ENCODE measurements around the gene MRPS26. TPM values are rescaled to one million over a fixed set of nuclear protein-coding genes. Genes with fewer than 3 reads are reported as not detected.
"Not testable (repeated sequence)": the region's sequence is repeated elsewhere in the genome, so short reads cannot be mapped to it uniquely, and the experiment has no call there.

The MRPS26 gene
- total RNA-seq, 1 donor, result 43.6 TPM

DNA sequence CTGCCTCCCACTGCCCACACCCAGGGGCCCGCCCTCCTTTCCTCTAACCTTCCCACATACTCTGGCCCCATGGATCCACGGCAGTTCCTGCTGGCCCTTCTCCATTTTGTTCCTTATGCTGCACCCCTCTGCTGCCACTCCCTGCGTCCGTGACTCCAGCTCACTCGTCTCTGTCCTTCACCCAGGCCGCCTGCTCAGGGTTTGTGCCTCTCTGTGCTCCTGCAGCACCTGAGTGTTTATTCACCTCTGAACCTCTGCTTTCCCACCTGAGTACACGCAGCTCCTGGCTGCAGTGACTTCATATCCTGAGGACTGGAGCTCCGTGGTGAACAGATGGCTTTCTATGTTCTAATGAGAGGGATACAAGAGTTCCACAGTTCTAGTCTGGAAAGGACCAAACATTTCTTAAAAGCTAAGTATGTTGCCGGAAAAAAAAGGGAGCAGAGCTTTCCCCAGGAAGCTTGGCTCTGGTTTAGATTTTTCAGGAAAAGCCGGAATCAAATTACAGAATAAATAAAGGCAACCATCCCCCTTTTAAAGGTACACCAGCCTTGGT is 3.9 kb upstream of the MRPS26 start:
- no peak for DNase-seq (ENCODE audit: low read depth in 2 of 3, low spot score in 2 of 3)

DNA sequence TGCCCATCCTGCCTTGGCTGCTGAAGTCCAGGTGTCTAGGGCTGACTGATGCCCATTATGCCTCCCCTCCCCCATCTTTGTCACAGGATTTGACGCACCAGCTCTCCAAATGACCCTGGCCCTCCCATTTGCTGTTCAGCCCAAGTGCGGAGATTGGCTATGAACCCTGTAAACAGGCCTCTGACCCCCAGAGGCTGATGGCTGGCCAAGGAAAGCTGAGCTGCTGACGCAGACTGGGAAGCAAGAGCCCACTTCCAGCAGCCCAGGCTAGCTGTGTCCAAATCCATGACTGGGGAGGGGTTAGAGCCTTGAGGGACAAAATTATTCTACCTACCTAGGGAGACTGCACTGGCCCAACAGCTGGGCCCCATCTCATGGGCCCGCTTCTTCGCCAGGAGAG is 3.2 kb upstream of the MRPS26 start:
- no peak for DNase-seq (ENCODE audit: low read depth in 2 of 3, low spot score in 2 of 3)

DNA sequence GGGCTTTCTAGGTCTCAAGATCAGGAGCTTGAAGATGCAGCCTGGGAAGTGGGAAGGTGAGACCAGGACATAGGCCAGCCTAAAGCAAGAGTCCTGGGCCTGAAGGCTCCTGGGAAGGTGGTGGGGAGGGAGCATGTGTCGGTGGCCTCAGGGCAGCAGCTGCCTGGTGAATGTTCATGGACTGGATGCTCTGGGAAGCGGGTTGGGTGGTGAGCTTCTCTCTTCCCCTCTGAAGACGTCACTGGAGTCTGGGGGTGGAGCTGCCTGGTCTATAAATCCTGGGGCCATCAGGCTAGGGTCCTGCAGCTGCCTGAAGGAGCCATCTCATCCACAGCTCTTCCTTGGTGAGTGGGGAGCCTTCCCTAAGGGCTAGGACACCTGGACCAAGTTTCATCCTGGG is 2.5 kb upstream of the MRPS26 start, which contains the start of gene GNRH2:
GNRH2 (plus strand) TSS at position 301 of the 400 bp plus-strand sequence. CDS start 793 bp downstream, outside the sequence.
- no peak for DNase-seq (ENCODE audit: low read depth in 2 of 3, low spot score in 2 of 3)

DNA sequence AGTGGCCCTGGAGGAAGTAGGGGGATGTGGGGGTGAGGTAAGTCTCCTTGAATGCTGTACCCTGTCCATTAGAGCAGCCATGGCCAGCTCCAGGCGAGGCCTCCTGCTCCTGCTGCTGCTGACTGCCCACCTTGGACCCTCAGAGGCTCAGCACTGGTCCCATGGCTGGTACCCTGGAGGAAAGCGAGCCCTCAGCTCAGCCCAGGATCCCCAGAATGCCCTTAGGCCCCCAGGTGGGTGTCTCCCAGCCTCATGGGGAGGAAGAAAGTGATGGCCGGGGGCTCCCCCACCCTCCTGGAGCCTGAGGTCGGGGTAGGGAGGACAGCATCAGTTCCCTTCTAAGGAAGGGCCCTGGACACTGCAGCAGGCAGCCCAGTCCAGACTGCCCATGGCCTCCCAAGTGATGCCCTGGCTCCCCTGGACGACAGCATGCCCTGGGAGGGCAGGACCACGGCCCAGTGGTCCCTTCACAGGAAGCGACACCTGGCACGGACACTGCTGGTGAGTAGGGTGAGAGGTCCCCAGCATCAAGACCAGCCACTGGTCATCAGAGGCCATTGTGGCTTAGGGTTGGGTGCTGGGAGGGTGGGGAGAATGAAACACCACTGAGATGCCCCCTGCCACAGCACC is 1.4 kb upstream of the MRPS26 start:
- DNase-seq (ENCODE audit: low read depth in 2 of 3, low spot score in 2 of 3), result no peak

DNA sequence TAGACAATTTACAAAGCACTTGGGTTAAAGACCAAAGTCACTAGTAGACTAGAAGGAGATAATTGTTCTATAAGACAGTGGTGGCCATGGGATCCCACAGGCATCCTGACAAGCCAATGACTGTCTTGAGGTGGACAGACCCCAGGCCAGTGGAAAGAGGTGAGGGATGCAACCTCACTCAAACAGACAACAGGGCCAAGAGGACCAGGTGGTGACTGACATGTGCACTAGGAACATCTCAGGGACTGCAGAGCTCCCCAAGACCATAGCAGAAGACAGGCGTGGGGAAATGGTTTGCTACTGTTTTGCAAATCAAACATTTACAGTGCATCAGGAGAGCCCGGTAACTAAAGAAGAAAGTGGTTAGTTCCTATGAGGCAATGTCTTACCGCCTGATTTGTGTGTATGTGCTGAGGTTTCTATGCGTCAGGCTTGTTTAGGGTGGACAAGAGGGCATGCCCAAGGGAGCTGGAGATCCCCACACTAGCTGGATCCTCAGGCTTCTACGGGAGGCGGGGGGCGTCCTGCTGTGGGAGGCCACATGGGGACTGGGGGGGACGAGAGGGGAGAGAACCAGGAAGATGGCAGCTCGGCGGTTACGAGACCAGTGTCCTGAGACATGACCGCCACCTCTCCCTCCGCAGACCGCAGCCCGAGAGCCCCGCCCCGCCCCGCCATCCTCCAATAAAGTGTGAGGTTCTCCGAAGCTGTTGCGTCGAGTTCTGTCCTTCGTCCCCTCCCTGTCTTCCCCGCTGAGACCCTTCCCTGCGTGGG is 623 bp upstream of the MRPS26 start:
- peak in 2 of 3 donors; percentile 66 to 79 for DNase-seq (ENCODE audit: low read depth in 2 of 3, low spot score in 2 of 3)

DNA sequence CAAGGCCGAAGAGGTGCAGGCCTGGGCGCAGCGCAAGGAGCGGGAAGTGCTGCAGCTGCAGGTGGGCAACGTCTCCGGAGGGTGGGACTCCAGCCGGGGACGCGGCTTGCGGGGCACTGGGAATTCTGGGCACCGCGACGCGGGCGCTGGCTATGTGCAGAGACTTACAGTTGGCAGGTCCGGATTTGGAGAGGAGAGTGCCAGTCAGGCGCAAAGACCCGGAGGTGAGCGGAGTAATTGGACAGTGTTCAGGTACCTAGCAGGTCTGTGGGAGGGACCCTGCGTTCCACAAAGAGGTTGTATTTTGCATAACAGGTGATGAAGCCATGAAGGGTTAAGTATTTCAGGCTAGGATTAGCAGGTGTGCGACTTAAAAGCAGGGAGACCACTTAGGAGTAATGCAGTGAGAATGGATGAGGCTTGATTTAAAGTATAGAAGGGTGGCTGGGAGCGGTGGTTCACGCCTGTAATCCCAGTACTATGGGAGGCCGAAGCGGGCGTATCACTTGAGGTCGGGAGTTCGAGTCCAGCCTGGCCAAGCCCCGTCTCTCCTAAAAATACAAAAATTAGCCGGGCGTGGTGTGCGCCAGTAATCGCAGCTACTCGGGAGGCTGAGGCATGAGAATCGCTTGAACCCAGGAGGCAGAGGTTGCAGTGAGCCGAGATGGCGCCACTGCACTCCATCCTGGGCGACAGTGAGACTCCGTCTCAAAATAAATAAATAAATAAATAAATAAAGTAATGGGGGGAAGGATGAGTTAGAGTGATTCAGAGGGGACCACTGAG is 1.0 kb downstream of the MRPS26 start:
- no peak for DNase-seq (ENCODE audit: low read depth in 2 of 3, low spot score in 2 of 3)

DNA sequence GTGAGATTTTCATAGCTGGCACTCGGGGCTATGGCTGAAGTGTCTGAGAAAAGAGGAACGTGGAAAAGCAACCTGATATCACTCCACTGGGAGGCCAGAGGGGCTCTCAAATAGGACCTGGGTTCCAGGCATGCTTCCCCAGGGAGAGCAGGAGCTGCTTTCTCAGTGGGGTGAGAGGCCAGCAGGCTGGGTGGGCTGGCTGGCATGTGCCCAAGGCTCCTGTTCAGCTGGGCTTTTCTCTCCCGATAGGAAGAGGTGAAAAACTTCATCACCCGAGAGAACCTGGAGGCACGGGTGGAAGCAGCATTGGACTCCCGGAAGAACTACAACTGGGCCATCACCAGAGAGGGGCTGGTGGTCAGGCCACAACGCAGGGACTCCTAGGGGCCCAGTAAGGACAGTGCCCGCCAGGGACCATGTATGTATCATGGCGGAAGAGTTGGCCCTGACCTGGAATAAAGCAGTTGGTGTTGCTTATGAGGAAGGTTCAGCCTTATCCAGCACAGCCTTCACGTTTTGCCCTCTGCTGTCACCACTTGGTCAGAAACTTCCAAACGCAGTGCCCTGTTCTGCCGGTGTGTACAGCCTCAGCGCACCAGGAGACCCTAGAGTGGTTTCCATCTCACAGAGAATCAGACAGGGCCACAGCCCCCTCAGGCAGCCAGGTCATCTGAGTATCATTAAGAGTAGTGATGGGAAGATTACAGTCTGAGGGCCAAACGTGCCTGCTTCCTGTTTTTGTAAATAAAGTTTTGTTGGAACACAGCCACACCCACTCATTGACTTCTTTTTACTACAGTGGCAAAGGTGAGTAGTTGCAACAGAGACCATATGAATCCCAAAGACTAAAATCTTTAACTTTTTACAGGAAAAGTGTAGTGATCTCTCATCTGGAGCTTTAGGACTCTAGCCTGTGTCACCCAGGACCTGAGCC is 1.9 kb downstream of the MRPS26 start:
- peak in 1 of 3 donors; percentile 48 for DNase-seq (ENCODE audit: low read depth in 2 of 3, low spot score in 2 of 3)

DNA sequence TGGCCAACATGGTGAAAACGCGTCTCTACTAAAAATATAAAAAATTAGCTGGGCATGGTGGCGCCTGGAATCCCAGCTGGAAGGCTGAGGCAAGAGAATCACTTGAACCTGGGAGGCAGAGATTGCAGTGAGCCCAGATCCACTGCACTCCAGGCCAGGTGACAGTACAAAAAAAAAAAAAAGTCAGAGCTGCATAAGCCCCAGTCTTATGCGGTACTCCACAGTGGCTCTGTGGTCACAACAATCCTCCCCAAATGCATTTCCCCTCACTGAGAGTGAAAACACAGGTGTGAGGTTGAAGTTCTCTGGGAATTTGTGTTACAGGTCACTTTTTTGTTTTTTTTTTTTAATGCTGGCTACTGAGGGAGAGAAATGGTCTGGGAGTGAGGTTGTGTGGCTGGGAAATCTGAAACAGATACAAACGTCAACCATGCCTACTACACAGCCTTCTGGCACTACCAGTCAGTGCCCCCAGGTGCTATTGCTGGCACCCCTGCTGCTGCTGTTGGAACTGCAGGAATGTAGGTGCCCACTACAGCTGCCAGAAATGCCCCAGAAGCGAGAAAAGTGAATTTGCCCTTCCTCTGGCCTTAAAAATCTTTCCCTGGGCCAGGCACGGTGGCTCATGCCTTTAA is 5.7 kb downstream of the MRPS26 start:
- peak in 1 of 3 donors; percentile 33 for DNase-seq (ENCODE audit: low read depth in 2 of 3, low spot score in 2 of 3)

DNA sequence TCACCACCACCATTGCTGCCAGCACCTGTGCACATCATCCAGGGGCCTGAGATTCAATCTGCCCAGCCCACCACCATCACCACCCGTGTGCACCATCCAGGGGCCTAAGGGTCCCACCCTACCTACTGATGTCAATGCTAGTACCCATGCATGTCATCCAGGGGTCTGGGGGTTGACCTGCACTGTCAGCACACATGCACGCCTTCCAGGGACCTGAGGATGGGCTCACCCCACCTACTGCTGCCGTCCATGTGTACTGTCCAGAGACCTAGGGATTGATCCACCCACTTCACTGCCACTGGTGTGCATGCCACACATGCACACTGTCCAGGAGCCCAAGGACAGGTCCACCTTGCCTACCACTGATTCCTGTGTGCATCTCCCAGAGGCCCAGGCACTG is 13.6 kb downstream of the MRPS26 start:
- DNase-seq (ENCODE audit: low read depth in 2 of 3, low spot score in 2 of 3), result no peak

DNA sequence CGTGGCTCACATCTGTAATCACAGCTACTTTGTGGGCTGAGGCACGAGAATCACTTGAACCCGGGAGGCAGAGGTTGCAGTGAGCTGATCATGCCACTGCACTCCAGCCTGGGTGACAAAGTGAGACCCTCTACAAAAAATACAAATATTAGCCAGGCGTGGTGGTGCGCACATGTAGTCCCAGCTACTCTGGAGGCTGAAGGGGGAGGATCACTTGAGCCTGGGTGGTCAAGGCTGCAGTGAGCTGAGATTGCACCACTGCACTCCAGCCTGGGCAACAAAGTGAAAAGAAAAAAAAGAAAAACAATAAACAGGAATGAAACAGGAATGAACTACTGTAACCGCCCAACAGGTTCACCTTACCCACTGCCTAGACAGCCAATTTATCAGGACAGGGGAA is 18.3 kb downstream of the MRPS26 start:
- not testable (repeated sequence) for DNase-seq (ENCODE audit: low read depth in 2 of 3, low spot score in 2 of 3)

DNA sequence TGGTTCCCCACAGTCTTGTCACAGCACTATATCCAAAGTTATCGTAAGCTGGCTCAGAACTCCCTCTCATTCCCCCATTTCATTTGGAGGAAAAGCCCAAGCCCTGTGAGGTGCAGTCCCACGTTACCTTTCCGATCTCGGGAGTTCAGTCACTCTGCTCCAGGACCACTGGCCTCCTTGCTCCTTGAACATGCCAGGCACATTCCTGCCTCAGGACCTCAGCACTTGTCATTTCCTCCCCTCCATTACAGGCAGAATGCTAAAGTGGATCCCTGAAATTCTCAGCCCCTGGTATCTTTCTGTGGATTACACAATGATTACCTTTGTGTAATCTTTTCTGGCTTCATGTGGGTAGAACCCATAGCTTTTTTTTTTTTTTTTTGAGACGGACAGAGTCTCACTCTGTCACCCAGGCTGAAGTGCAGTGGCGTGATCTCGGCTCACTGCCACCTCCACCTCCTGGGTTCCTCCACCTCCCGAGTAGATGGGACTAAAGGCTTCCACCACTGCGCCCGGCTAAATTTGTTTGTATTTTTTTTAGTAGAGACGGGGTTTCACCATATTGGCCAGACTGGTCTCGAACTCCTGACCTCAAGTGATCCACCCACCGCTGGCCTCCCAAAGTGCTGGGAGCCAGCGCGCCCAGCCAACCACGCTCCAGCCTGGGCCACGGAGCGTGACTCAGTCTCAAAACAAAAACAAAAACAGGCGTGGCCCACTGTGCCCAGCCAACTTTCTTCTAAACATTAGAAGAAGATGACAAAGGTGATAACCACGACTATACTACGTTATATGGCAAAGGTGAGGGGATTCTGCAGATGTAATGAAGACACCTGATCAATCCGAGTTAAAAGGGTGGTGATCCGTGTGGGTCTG is 21.5 kb downstream of the MRPS26 start:
- no peak for DNase-seq (ENCODE audit: low read depth in 2 of 3, low spot score in 2 of 3)

DNA sequence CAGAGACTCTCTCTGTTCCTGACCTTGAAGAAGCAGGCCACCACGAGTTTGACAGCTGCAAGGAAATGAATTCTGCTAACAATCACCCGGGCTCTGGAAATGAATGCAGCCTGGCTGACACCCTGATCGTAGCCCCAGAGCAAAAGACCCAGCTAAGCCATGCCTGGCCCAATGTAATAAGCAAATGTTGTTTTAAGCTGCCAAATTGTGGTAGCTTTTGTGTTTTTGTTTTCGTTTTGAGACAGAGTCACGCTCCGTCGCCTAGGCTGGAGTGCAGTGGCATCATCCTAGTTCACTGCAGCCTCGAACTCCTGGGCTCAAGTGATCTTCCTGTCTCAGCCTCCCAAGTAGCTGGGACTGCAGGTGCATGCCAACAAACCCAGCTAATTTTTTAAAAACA is 22.2 kb downstream of the MRPS26 start:
- no peak for DNase-seq (ENCODE audit: low read depth in 2 of 3, low spot score in 2 of 3)

DNA sequence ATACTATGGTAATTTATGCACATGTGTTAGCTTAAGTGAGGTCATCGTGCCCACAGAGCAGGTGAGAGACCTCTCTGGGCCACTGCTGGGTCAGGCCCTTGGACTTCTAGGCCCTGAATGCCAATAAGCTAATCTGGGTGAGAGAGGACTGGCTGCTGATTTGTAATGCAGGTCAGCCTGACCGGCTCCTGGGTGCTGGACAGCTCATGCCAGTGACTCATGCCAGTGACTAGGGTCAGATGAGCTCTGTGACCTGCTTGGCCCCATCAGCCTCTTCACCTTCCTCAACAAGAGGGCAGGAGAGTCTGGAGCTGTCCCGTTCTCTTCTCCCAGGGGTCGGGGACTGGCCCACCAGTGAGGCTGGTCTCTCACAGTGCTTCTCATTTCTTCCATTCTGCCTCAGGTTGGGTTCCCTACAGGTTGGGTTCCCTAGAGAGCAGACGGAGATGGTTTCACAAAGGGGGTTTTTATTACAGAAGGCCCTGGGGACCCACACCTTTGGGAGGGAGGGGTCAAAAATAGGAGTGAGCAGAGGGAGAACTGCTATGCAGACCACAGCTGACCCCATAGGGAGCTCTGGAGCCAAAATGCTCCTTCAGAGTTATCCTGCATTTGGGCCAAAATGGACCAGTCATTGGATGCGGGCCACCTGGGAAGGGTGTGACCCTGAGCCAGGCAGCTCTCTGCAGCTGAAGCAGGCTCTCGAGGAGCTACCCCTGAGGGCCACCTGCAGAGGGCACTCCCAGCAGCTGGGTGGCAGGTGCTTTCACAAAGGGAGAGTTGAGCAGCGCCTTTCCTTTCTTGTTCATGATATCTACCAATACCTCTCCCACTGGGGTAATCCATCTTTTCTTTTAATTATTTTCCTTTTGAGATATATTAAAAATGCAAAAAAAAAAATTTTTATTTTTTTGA is 23.4 kb downstream of the MRPS26 start:
- peak in 1 of 3 donors; percentile 68 for DNase-seq (ENCODE audit: low read depth in 2 of 3, low spot score in 2 of 3)

DNA sequence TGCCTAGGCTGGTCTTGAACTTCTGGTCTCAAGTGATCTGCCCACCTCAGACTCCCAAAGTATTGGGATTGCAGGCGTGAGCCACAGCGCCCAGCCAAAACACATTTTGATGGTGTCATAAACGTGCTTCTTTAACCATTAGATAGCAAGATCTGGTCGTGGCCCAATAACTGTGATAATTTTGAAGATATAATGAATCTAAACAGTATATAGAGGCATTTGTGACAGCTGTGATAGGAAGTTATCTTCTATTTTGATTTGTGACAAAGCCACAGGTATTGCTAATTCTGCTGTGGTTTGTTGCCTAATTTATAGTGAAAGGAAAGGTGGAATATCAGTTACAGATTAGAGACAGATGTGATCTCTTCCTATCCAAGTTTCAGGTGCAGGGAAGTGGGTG is 24.9 kb downstream of the MRPS26 start:
- DNase-seq (ENCODE audit: low read depth in 2 of 3, low spot score in 2 of 3), result no peak

DNA sequence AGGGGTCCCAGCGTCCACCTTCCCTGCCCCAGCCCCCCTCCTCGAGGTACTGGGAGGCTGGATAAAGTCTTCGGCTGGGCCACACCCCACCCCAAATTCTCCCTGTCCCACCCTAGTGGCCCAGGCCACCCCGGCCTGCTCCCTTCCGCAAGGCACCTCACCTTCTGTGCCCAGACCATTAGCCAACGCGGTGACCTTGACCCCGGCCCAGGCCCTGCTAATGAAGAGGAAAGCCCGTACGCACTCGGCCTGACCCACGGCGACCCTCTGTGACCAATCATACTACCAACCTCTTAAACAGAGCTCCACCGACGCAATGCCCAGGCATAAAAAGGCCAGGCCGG is 25.4 kb downstream of the MRPS26 start:
- DNase-seq (ENCODE audit: low read depth in 2 of 3, low spot score in 2 of 3), result no peak

DNA sequence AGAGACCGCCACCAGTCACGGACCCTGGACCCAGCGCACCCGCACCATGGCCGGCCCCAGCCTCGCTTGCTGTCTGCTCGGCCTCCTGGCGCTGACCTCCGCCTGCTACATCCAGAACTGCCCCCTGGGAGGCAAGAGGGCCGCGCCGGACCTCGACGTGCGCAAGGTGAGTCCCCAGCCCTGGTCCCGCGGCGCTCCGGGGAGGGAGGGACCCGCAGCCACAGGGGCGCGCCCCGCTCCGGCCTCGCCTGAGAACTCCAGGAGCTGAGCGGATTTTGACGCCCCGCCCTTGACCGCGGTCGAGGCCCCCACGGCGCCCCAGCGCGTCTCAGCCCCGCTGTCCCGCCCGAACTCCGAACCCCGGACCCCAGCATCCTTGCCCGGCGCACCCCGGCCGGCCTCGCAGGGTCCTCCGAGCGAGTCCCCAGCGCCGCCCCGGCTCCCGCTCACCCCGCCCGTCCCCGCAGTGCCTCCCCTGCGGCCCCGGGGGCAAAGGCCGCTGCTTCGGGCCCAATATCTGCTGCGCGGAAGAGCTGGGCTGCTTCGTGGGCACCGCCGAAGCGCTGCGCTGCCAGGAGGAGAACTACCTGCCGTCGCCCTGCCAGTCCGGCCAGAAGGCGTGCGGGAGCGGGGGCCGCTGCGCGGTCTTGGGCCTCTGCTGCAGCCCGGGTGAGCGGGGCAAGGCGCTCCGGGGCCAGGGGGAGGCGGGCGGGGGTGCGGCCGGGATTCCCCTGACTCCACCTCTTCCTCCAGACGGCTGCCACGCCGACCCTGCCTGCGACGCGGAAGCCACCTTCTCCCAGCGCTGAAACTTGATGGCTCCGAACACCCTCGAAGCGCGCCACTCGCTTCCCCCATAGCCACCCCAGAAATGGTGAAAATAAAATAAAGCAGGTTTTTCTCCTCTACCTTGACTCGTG is 26.0 kb downstream of the MRPS26 start, which contains the start of gene OXT:
OXT (plus strand) TSS at position 11 of the 920 bp plus-strand sequence; CDS start at position 47, 36 bp downstream.
- peak; percentile 60 to 85 (median 82) for DNase-seq (ENCODE audit: low read depth in 2 of 3, low spot score in 2 of 3)

All from hematopoietic multipotent progenitor cell (in vitro differentiated cells).